ENCODE results near the gene VPS37B.

Gene VPS37B

GRCh38 chr12:122928404-122929147, 32.7 kb upstream of the VPS37B start:
- ChIA-PET POLR2A (no interaction called here), CTCF (interaction anchor here (1.4 kb wide), 1 partner anchor 9 kb away, joined by 3 read pairs; no protein-coding TSS in a partner anchor)
- TF ChIP-seq CTCF (IDR thresholded peaks at IDR 0.05; ENCODE audit: control extremely low read depth, extremely low read depth, low read depth, missing control alignments) = no peak
- no peak for DNase-seq (ENCODE audit: extremely low spot score)

DNA sequence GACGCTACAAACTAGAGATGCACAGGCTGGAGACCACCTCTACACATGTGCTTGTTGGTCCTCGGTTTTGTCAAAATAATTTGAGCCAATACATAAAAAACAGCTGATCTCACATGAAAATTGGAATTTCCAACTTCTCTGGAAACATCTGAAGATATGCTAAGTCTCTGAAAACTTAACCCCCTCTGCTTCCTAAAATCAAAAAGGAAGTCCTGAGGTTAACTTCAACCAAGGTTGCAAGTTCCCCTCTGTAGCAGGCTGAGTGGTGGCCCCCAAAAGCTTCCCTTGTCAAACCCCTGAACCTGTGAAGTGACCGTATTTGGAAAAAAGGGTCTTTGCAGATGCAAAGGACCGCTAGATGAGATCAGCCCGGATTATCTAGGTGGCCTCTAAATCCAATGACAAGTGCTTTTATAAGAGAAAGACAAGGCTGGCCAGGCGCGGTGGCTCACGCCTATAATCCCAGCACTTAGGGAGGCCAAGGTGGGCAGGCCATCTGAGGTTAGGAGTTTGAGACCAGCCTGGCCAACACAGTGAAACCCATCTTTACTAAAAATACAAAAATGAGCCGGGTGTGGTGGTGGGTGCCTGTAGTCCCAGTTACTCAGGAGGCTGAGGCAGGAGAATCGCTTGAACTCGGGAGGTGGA, 32.0 kb upstream of the VPS37B start:
- DNase-seq (ENCODE audit: extremely low spot score) = no peak
- no peak for TF ChIP-seq CTCF (IDR thresholded peaks at IDR 0.05; ENCODE audit: control extremely low read depth, extremely low read depth, low read depth, missing control alignments)
- ChIA-PET POLR2A (no interaction called here), CTCF (interaction anchor here (1.4 to 2.6 kb wide), 6 partner anchors 8 to 135 kb away, joined by 3 to 10 read pairs (median 4); no protein-coding TSS in a partner anchor)

DNA sequence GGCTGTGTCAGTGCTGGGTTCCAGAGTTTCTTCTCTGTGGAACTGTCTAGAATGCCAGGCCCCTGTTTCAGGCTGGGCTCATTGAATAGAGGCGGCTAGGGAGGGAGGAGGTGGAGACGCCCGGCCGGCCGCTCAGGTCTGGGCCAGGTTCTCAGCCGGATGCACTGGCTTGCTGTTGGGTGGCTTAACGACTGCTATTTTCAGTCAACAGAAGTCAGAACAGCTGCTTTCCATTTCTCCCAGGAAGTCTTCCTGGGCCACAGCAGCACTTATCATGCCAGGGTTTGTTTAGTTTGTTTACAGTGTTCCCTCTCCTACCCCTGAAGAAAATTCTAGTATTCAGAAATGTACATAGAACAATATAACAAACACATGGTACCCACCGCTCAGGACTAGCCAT, 26.0 kb upstream of the VPS37B start:
- ChIA-PET POLR2A (no interaction called here), CTCF (interaction anchor here (0.8 to 2.1 kb wide), 2 partner anchors 19 to 39 kb away, joined by 3 to 5 read pairs; no protein-coding TSS in a partner anchor)
- DNase-seq (ENCODE audit: extremely low spot score) = no peak
- TF ChIP-seq CTCF (IDR thresholded peaks at IDR 0.05; ENCODE audit: control extremely low read depth, extremely low read depth, low read depth, missing control alignments) = no peak

- no peak for TF ChIP-seq CTCF (IDR thresholded peaks at IDR 0.05; ENCODE audit: control extremely low read depth, extremely low read depth, low read depth, missing control alignments)
- CTCF ChIA-PET = interaction anchor here (1.4 to 2.1 kb wide), 2 partner anchors 17 to 32 kb away, joined by 3 to 5 read pairs; no protein-coding TSS in a partner anchor
- DNase-seq (ENCODE audit: extremely low spot score) = no peak
- POLR2A ChIA-PET = no interaction called here
Observed at GRCh38 chr12:122920687-122921086, 24.8 kb upstream of the VPS37B start.

GRCh38 chr12:122918827-122919226, 22.9 kb upstream of the VPS37B start:
- no peak for DNase-seq (ENCODE audit: extremely low spot score)
- ChIA-PET CTCF (interaction anchor here (0.8 to 1.2 kb wide), 4 partner anchors 9 to 125 kb away, joined by 3 read pairs; no protein-coding TSS in a partner anchor), POLR2A (no interaction called here)
- TF ChIP-seq CTCF (IDR thresholded peaks at IDR 0.05; ENCODE audit: control extremely low read depth, extremely low read depth, low read depth, missing control alignments) = no peak

DNA sequence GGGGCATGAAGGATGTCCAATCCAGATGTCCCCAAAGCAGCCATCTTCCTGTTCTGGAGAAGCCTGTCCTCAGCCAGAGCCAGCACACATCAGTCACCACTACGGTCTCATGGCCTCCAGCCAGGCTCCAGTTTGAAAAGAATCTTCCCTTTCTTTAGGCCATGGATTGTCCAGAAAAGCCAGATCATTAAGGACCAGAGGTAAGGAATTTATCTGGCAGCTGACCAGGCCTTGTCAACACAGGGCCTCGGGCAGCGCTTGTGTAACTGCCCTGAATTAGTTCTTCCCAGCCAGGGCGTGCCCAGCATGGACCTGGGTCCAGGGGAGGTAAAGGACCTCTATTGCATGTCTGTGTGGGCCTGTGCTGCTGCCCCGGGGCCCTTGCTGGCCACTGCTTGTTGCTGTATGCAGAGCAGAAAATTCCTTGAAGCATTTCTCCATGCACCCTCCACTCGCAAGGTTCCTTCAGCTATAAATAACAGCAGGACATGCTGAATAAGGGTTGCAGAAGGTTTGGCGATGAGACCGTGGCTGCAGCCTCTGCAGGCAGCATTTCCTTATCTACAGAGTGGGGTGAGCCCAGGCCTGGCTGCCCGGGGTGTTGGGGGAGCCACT, 21.7 kb upstream of the VPS37B start:
- CTCF ChIA-PET = interaction anchor here (1.8 kb wide), 1 partner anchor 9 kb away, joined by 4 read pairs; no protein-coding TSS in a partner anchor
- no peak for DNase-seq (ENCODE audit: extremely low spot score)
- no peak for TF ChIP-seq CTCF (IDR thresholded peaks at IDR 0.05; ENCODE audit: control extremely low read depth, extremely low read depth, low read depth, missing control alignments)
- POLR2A ChIA-PET = no interaction called here

Measured in GM10248 (cell line).